ENCODE data around the gene HAUS8.

- TF ChIP-seq POLR2A (IDR thresholded peaks at IDR 0.05; ENCODE audit: low read length) (no peak), GATA1 (IDR thresholded peaks at IDR 0.05; ENCODE audit: low read depth, low read length) (no peak)
Observed at GRCh38 chr19:17063428-17063827, 11.8 kb downstream of the HAUS8 start.
